ENCODE data around the gene TIMM22. TPM values are rescaled to one million over a fixed set of nuclear protein-coding genes. Genes with fewer than 3 reads are reported as not detected.

Gene TIMM22
- total and polyA plus RNA-seq, 2 donors (not counting 3 experiments of a cell fraction or from before 2014, with no cell fraction given), result 19.0 to 19.6 TPM

DNA sequence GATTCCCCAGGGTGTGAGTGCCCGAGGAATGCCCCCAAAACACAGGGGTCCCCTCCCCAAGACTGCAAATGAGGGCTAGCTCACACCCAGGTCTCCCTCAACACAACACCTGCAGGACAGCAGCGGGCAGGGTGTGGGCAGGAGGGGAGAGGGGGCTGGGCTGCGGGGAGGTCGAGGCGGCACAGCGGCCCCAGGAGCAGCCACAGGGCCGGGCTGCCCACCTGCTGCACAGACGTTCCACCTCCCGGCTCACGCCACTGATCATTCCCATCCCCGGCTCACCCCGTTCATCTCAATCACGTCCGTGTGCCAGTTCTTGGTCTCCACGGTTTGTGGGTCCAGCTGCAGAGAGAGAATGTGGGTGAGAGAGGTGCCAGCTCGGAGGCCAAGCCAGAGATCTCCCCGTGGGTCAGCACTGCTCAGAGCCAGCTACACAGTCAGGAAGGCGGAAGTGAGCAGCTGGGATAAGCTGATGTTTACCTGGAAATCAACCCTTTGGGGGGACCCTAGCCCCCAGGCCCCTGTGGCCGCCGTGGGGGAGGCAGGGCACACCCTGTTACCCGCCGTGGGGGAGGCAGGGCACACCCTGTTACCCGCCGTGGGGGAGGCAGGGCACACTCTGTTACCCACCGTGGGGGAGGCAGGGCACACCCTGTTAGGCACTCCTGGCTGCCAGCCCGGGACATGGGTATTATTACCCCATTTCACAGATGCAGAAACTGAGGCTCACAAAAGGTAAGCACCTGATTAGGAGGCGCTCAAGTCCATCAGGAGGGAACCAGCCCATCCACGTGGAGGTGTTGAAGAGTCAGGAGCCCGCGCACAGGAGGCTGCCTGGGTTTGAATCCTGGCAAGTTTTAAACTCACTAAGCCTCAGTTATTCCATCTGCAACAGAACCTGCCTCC is 16.1 kb downstream of the TIMM22 start:
- no TSS peak for BruUV-seq (replicated peaks)
- intact Hi-C loops (cut with micrococcal nuclease), result no loop called here
- no peak overlapping the region for H3K4me2 ChIP-seq (ENCODE audit: insufficient read depth, low read length)
- DNase-seq (ENCODE audit: low read depth, low spot score), result no peak
- H3K79me2 ChIP-seq (ENCODE audit: control insufficient read depth, insufficient read depth, low read length), result no peaks in the 10 kb centered on the region
- dilution Hi-C loops (cut with MboI; ENCODE audit: extremely low pct_ligation_motif_present, low sequenced_read_pairs), result no loop called here
- no peaks in the 10 kb centered on the region for H3K4me1 ChIP-seq (ENCODE audit: control insufficient read depth, extremely low read depth, insufficient read depth, low read length)
- TF ChIP-seq JUN (IDR thresholded peaks at IDR 0.05; ENCODE audit: borderline replicate concordance, insufficient read depth, insufficient read length, low read depth) (no peak), FOS (IDR thresholded peaks at IDR 0.05; ENCODE audit: borderline replicate concordance, insufficient read depth, low read length) (no peak)
- POLR2A ChIA-PET, result no interaction called here
- no peak overlapping the region for H3K4me3 ChIP-seq (replicated peaks in 1 of 3; ENCODE audit: insufficient read depth in 1 of 3, low read depth in 1 of 3, low read length in 3 of 3)
- H3K9me1 ChIP-seq (replicated peaks; ENCODE audit: control insufficient read depth, extremely low read depth, insufficient read depth, low read length), result no peaks in the 10 kb centered on the region
- no peak overlapping the region for H2AFZ ChIP-seq (ENCODE audit: low read depth, low read length)
- peaks cover 0 to 16% of the 10 kb centered on the region in 2 experiments for H3K36me3 ChIP-seq (ENCODE audit: control insufficient read depth in 2 of 2, extremely low read depth in 1 of 2, insufficient read depth in 2 of 2, low read length in 2 of 2)
- no peak overlapping the region for H3K9ac ChIP-seq (replicated peaks; ENCODE audit: extremely low read depth, insufficient read depth, low read length)
- no peaks in the 10 kb centered on the region for H4K20me1 ChIP-seq (replicated peaks; ENCODE audit: control insufficient read depth, extremely low read depth, insufficient read depth, low read length)
- CTCF ChIA-PET, result no interaction called here
- H3K27ac ChIP-seq (ENCODE audit: insufficient read depth, low read depth, low read length), result no peak overlapping the region
- no peaks in the 10 kb centered on the region for H3K27me3 ChIP-seq (ENCODE audit: control insufficient read depth in 2 of 2, insufficient read depth in 2 of 2, low read length in 2 of 2)
- no peaks in the 10 kb centered on the region for H3K9me3 ChIP-seq (replicated peaks; ENCODE audit: control insufficient read depth, insufficient read depth, low read length)
- no peak for FAIRE-seq

DNA sequence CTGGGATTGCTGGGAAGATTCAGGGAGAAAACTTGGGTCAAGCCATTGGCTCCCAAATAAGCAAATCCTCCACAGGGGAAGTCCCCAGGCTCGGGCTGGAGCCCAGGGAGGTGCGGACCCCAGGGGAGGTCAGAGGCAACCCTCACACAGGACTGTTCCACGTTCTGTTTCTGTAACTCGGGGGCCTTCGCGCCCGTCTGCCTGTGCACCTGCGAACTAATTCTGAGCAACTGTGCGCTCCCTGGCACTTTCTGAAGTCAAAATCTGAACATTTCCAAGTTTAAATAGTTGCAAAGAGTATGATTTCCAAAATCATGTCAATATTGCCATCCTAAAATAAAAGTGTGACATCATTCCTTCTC is 16.8 kb downstream of the TIMM22 start:
- no peak for DNase-seq (ENCODE audit: low read depth, low spot score)
- Histone ChIP-seq H3K9ac (replicated peaks; ENCODE audit: extremely low read depth, insufficient read depth, low read length) (no peak overlapping the region), H3K36me3 (ENCODE audit: control insufficient read depth in 2 of 2, extremely low read depth in 1 of 2, insufficient read depth in 2 of 2, low read length in 2 of 2) (peaks cover 0 to 16% of the 10 kb centered on the region in 2 experiments), H3K9me1 (replicated peaks; ENCODE audit: control insufficient read depth, extremely low read depth, insufficient read depth, low read length) (no peaks in the 10 kb centered on the region), H3K4me2 (ENCODE audit: insufficient read depth, low read length) (no peak overlapping the region), H3K9me3 (replicated peaks; ENCODE audit: control insufficient read depth, insufficient read depth, low read length) (no peaks in the 10 kb centered on the region), H2AFZ (ENCODE audit: low read depth, low read length) (no peak overlapping the region), H3K4me3 (replicated peaks in 1 of 3; ENCODE audit: insufficient read depth in 1 of 3, low read depth in 1 of 3, low read length in 3 of 3) (no peak overlapping the region), H3K79me2 (ENCODE audit: control insufficient read depth, insufficient read depth, low read length) (no peaks in the 10 kb centered on the region), H3K27ac (ENCODE audit: insufficient read depth, low read depth, low read length) (no peak overlapping the region), H3K4me1 (ENCODE audit: control insufficient read depth, extremely low read depth, insufficient read depth, low read length) (no peaks in the 10 kb centered on the region), H4K20me1 (replicated peaks; ENCODE audit: control insufficient read depth, extremely low read depth, insufficient read depth, low read length) (no peaks in the 10 kb centered on the region), H3K27me3 (ENCODE audit: control insufficient read depth in 2 of 2, insufficient read depth in 2 of 2, low read length in 2 of 2) (no peaks in the 10 kb centered on the region)
- FAIRE-seq, result no peak
- TF ChIP-seq POLR2AphosphoS5 (IDR thresholded peaks at IDR 0.05; ENCODE audit: insufficient read depth, low read depth, low read length), result no peak
- no peak for TF ChIP-seq FOS (IDR thresholded peaks at IDR 0.05; ENCODE audit: borderline replicate concordance, insufficient read depth, low read length)
- TF ChIP-seq JUN (IDR thresholded peaks at IDR 0.05; ENCODE audit: borderline replicate concordance, insufficient read depth, insufficient read length, low read depth), result no peak
- TF ChIP-seq, protein P1, sequence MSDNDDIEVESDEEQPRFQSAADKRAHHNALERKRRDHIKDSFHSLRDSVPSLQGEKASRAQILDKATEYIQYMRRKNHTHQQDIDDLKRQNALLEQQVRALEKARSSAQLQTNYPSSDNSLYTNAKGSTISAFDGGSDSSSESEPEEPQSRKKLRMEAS (IDR thresholded peaks at IDR 0.05; ENCODE audit: insufficient read depth, insufficient read length), result no peak
- TF ChIP-seq POLR2A (IDR thresholded peaks at IDR 0.05; ENCODE audit: low read depth, low read length), result no peak
- TF ChIP-seq EZH2 (IDR thresholded peaks at IDR 0.05; ENCODE audit: borderline replicate concordance, low read depth, low read length, severe bottlenecking), result no peak
- TF ChIP-seq, protein P2, sequence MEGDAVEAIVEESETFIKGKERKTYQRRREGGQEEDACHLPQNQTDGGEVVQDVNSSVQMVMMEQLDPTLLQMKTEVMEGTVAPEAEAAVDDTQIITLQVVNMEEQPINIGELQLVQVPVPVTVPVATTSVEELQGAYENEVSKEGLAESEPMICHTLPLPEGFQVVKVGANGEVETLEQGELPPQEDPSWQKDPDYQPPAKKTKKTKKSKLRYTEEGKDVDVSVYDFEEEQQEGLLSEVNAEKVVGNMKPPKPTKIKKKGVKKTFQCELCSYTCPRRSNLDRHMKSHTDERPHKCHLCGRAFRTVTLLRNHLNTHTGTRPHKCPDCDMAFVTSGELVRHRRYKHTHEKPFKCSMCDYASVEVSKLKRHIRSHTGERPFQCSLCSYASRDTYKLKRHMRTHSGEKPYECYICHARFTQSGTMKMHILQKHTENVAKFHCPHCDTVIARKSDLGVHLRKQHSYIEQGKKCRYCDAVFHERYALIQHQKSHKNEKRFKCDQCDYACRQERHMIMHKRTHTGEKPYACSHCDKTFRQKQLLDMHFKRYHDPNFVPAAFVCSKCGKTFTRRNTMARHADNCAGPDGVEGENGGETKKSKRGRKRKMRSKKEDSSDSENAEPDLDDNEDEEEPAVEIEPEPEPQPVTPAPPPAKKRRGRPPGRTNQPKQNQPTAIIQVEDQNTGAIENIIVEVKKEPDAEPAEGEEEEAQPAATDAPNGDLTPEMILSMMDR (IDR thresholded peaks at IDR 0.05; ENCODE audit: extremely low read depth in 1 of 2, insufficient read depth in 1 of 2, low read depth in 1 of 2, low read length in 2 of 2), result no peak
- no TSS peak for BruUV-seq (replicated peaks)
- intact Hi-C loops (cut with micrococcal nuclease), result no loop called here
- ChIA-PET CTCF (no interaction called here), POLR2A (no interaction called here)
- dilution Hi-C loops (cut with MboI; ENCODE audit: extremely low pct_ligation_motif_present, low sequenced_read_pairs), result no loop called here
